Transverse colon (tissue), 4 donors: Measurements from ENCODE around the gene TRMU. TPM values are rescaled to one million over a fixed set of nuclear protein-coding genes. Genes with fewer than 3 reads are reported as not detected.

Experiments
- DNase-seq: peaks from one replicate; pipeline ENCODE4 v3.0.0-alpha.2; 2019
- H3K27ac ChIP-seq, 4 donors: fragments of 200-600 bp; sonication (generic); 2 replicates each; pipeline ENCODE4 v1.5.1; 2016 to 2018; ENCODE audit warnings: inconsistent platforms in 4 of 4
- H3K27me3 ChIP-seq: fragments of 200-600 bp; sonication (generic); 2 replicates; pipeline ENCODE4 v1.5.1; 2017; ENCODE audit warnings: inconsistent platforms
- H3K36me3 ChIP-seq, 4 donors: fragments of 200-600 bp; sonication (generic); 2 replicates each; pipeline ENCODE4 v1.5.1; 2017 to 2019; ENCODE audit warnings: inconsistent platforms in 4 of 4
- H3K4me1 ChIP-seq, 4 donors: fragments of 200-600 bp; sonication (generic); 2 replicates each; pipeline ENCODE4 v1.5.1; 2017 to 2020; ENCODE audit warnings: inconsistent platforms in 4 of 4
- H3K4me3 ChIP-seq, 4 donors: fragments of 200-600 bp; sonication (generic); 1 replicate in 1 of 4; 2 replicates in 3 of 4; pipeline versions ENCODE4 v1.5.1 to v1.6.1; 2017 to 2019; ENCODE audit warnings: inconsistent platforms in 4 of 4
- H3K9me3 ChIP-seq, 2 donors: fragments of 200-600 bp; sonication (generic); 2 replicates each; pipeline ENCODE4 v1.5.1; 2017 to 2019; ENCODE audit warnings: inconsistent platforms in 2 of 2
- EP300 ChIP-seq: sonication (generic); formaldehyde crosslinking; IDR thresholded peaks from one replicate; pipeline ENCODE4 v1.6.1; 2017; ENCODE audit warnings: antibody characterized with exemption, low read depth
- POLR2A ChIP-seq: fragments of 450-650 bp; IDR thresholded peaks from one replicate; pipeline ENCODE4 v1.6.1; 2016; ENCODE audit warnings: antibody characterized with exemption, mild to moderate bottlenecking, moderate library complexity
- POLR2AphosphoS5 ChIP-seq, 3 donors: sonication (generic); formaldehyde crosslinking; IDR thresholded peaks; one replicate each; pipeline ENCODE4 v1.6.1; 2016; ENCODE audit warnings: antibody characterized with exemption in 3 of 3
- WGBS, 2 donors: methylation state at CpG; one replicate each; pipeline ENCODE4 v1.1.5; 2018; ENCODE audit warnings: low coverage in 1 of 2; 5-methylcytosine and 5-hydroxymethylcytosine counted together
- in situ Hi-C, 4 donors: fragments of 200-750 bp; cut with MboI; loops; one replicate each; pipeline versions ENCODE4 v1.15.0 to v1.15.1; 2017; ENCODE audit warnings: low sequenced_read_pairs in 3 of 4, low pct_ligation_motif_present in 1 of 4, low pct_unique_long_range_greater_than_20kb in 1 of 4
- intact Hi-C: fragments of 100-400 bp; cut with DNase I; formaldehyde crosslinking; loops from one replicate; pipeline ENCODE4 v1.15.1; 2023; ENCODE audit warnings: low total_unique reads
- total RNA-seq, 4 donors: library from RNA; depleted of rRNA; stranded (reverse); fragments of >200 nt; gene quantifications; one replicate each; pipeline ENCODE4 v1.1.0, GENCODE V29; 2016
- TF ChIP-seq, protein P1 (sequence below), 5 experiments: fragments of 200-600 bp in 3 of 5; fragments of 450-650 bp in 2 of 5; sonication (generic) in 3 of 5; IDR thresholded peaks; 1 replicate in 2 of 5; 2 replicates in 3 of 5; pipeline ENCODE4 v1.5.1; 2016 to 2017; ENCODE audit warnings: antibody characterized with exemption in 5 of 5, inconsistent platforms in 3 of 5, mild to moderate bottlenecking in 2 of 5, moderate library complexity in 1 of 5

Gene TRMU
- total RNA-seq, 4 donors from 2014 or later = 33.7 to 90.0 (median 38.5) TPM

DNA sequence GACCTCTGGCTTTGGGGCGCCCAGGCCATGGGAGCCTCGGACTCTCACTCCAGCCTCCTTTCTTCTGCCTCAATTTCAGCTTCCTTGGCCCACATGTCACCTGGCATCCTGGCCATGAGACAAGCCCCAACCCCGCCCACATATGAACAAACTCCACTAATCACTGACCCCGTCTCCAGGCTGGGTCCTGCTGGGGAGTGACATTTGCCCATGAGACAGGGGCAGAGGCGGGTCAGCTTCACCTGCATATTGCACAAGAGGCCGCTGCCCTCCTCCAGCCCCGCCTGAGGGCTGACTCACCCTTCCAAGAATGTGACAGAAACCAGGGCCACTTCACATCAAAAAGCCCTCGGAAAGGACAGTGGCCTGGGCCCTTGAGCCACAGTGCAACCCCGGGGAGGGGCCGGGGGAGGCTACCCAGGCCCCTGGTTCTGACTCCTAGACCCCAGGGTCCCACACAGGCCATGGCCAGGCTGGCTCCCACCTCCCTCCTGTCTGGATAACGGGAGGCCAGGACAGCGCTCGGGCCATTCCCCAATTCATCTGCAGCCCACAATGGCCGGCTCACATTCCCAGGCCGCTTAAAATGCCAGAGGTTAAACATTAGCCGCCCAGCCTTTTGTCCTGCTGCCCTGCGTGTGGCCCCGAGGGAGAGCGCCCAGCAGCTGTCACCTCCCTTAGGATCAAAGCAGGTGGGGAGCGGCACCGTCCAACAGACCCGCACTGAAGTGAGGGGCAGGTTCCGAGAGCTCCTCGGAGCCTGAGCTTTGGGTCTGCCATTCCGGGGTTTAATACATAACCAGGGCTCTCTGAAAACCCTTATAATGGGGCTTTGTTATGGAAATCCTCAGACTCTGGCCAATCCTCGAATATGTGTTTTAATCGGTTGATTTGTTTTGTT is 42.3 kb downstream of the TRMU start:
- H3K9me3 ChIP-seq = peaks cover 0 to 4% of the 10 kb centered on the region in 2 donors
- peak; percentile 81 for DNase-seq
- H3K36me3 ChIP-seq = no peaks in the 10 kb centered on the region
- H3K27ac ChIP-seq = peak overlapping the region; percentile 26 to 59 (median 50)
- intact Hi-C loops = no loop called here
- in situ Hi-C loops = no loop called here
- H3K4me1 ChIP-seq = peaks cover 17 to 54% (median 45%) of the 10 kb centered on the region in 4 donors
- 42% methylated on average over 27 of the region's 27 CpGs; no CpG with 5 or more reads in 1 of the 2 donors for WGBS, 2 donors
- H3K4me3 ChIP-seq = no peak overlapping the region
- H3K27me3 ChIP-seq = no peaks in the 10 kb centered on the region
- TF ChIP-seq, protein P1, sequence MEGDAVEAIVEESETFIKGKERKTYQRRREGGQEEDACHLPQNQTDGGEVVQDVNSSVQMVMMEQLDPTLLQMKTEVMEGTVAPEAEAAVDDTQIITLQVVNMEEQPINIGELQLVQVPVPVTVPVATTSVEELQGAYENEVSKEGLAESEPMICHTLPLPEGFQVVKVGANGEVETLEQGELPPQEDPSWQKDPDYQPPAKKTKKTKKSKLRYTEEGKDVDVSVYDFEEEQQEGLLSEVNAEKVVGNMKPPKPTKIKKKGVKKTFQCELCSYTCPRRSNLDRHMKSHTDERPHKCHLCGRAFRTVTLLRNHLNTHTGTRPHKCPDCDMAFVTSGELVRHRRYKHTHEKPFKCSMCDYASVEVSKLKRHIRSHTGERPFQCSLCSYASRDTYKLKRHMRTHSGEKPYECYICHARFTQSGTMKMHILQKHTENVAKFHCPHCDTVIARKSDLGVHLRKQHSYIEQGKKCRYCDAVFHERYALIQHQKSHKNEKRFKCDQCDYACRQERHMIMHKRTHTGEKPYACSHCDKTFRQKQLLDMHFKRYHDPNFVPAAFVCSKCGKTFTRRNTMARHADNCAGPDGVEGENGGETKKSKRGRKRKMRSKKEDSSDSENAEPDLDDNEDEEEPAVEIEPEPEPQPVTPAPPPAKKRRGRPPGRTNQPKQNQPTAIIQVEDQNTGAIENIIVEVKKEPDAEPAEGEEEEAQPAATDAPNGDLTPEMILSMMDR (IDR thresholded peaks at IDR 0.05) = no peak
- no peak for TF ChIP-seq EP300
- no peak for TF ChIP-seq POLR2AphosphoS5 (IDR thresholded peaks at IDR 0.05)

DNA sequence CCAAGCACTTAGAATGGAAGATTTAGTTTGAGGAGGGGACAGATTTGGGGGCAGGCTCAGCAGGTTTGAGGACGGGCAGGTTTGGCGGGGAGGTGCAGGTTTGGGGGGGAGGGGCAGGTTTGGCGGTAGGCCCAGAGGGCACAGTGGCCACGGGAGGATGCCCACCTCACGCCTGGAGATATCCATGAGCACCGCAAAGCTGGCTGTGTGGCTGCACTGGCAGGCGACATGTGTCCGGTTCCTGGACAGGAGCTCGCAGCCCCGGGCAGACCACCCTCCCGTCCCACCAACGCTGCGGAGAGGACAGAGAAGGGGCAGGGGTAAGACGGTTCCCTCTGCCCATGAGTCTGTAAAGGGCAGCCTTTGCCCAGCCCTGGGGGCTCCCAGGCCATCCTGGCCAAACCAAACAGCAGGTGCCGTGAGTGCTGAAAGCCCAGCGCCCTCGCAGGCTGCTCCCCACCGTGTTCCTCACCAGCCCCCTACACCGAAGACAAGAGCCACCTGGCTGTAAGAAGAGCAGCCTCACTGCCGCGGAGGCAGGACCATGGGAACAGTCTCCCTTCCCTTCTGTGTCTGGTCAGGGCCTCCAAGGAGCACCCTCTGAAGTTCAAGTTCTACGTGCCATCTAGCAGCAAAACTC is 43.0 kb downstream of the TRMU start:
- Histone ChIP-seq H3K36me3 (no peaks in the 10 kb centered on the region), H3K4me3 (no peak overlapping the region), H3K9me3 (peaks cover 0 to 4% of the 10 kb centered on the region in 2 donors), H3K27ac (peak overlapping the region in 3 of 4 donors; percentile 26 to 59 (median 31)), H3K4me1 (peaks cover 17 to 46% (median 38%) of the 10 kb centered on the region in 4 donors), H3K27me3 (no peaks in the 10 kb centered on the region)
- in situ Hi-C loops (no loop called here), intact Hi-C loops (no loop called here)
- no peak for TF ChIP-seq EP300
- no peak for TF ChIP-seq POLR2AphosphoS5 (IDR thresholded peaks at IDR 0.05)
- TF ChIP-seq, protein P1 (IDR thresholded peaks at IDR 0.05) = no peak
- TF ChIP-seq POLR2A = no peak
- no peak for DNase-seq
- 69% methylated on average over 22 of the region's 22 CpGs; no CpG with 5 or more reads in 1 of the 2 donors for WGBS, 2 donors

DNA sequence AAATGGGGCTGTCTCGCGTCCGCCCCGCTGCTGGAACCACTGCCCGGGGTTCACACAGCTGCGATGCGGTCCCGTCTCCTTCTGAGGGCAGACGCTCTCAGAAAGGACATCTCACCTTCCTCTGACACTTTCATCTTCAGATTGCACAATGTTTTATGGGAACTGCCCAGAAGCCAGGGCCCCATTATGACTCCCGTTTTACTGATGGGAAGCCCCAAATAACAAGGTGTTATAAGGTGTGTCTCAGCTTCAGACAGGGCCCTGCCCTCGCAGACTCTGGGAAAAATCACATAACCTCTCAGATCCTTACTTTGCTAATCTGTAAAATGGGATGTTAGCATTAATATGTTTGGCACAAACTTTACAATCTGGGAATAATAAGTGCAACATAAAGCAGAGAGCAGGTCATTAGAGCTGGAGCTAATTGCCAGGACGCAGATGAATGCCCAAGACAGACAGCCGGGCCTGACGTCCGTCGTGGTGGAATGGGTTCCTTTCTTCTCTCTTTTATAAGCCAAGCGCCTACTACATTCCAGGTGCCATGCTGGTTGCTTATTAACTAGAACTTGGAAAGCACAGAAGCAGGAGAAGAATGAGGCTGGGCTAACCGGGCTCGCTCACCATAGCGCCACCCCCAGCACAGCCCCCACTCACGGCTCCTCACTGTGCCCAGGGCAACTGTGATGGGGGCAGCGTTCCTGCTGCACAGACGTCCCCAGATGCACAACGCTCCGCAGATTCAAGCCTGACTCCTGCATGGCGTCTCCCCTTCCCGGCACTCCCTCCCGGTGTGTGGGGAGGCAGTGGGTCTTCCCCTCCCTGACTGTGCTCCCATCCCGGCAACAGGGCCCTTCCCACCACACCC is 43.8 kb downstream of the TRMU start:
- peak overlapping the region in 1 of 4 donors; percentile 33 for H3K4me3 ChIP-seq
- H3K9me3 ChIP-seq = peaks cover 0 to 4% of the 10 kb centered on the region in 2 donors
- WGBS, 2 donors = 40 to 62% methylated on average over 5 to 29 of the region's 29 CpGs
- intact Hi-C loops (no loop called here), in situ Hi-C loops (no loop called here)
- peaks cover 14 to 38% (median 30%) of the 10 kb centered on the region in 4 donors for H3K4me1 ChIP-seq
- no peak for DNase-seq
- no peaks in the 10 kb centered on the region for H3K27me3 ChIP-seq
- H3K36me3 ChIP-seq = no peaks in the 10 kb centered on the region
- peak overlapping the region in 3 of 4 donors; percentile 26 to 59 (median 31) for H3K27ac ChIP-seq
- no peak for TF ChIP-seq EP300
- no peak for TF ChIP-seq POLR2A
- TF ChIP-seq POLR2AphosphoS5 (IDR thresholded peaks at IDR 0.05) = no peak
- TF ChIP-seq, protein P1 (IDR thresholded peaks at IDR 0.05) = no peak
